Esophagus muscularis mucosa (tissue), 3 donors: ENCODE data around the gene SLC5A5.

Experiments
- CTCF ChIP-seq, 3 experiments: fragments of 200-600 bp in 2 of 3; fragments of 450-650 bp in 1 of 3; sonication (generic) in 2 of 3; IDR thresholded peaks; one replicate each; pipeline ENCODE4 v1.5.1; 2017 to 2019; ENCODE audit warnings: antibody characterized with exemption in 3 of 3, mild to moderate bottlenecking in 2 of 3, moderate library complexity in 1 of 3
- POLR2A ChIP-seq: fragments of 450-650 bp; IDR thresholded peaks from one replicate; pipeline ENCODE4 v1.6.1; 2017; ENCODE audit warnings: antibody characterized with exemption, moderate library complexity, mild to moderate bottlenecking, low read depth

- TF ChIP-seq CTCF (IDR thresholded peaks at IDR 0.05) (no peak), POLR2A (no peak)
These were observed 3.0 kb downstream of the SLC5A5 start for GRCh38 chr19:17874758-17875135.
